Cardiac septum (tissue), 1 donor: Measurements from ENCODE around the gene ENC1. TPM values are rescaled to one million over a fixed set of nuclear protein-coding genes. Genes with fewer than 3 reads are reported as not detected.

Experiments used
- DNase-seq: peaks from one replicate; pipeline ENCODE4 v3.0.0-alpha.2; 2020; ENCODE audit warnings: low spot score
- intact Hi-C: fragments of 100-400 bp; cut with DNase I; formaldehyde crosslinking; loops from one replicate; pipeline ENCODE4 v1.14.0; 2022
- total RNA-seq: library from RNA; stranded (reverse); fragmentation: NEBNext Ultra II Directional; extraction: Animal tissue kit (Norgen Biotek cat#: 25700); gene quantifications from one replicate; pipeline ENCODE4 v1.2.1, GENCODE V29; 2021
- donor health status: DM: no; HTN: no; CAD: no.

ENC1 gene
- total RNA-seq, 1 donor from 2014 or later, result 6.6 TPM

GRCh38 chr5:74636552-74636951 lies 4.0 kb downstream of the ENC1 start:
- no peak for DNase-seq
- intact Hi-C loops, result loop anchor here (5.0 kb wide), 1 partner anchor 59 kb away; no protein-coding TSS in a partner anchor

GRCh38 chr5:74636149-74636548 lies 4.4 kb downstream of the ENC1 start:
- intact Hi-C loops, result loop anchor here (5.0 kb wide), 1 partner anchor 59 kb away; no protein-coding TSS in a partner anchor
- DNase-seq, result no peak

- intact Hi-C loops, result loop anchor here (5.0 kb wide), 1 partner anchor 57 kb away; no protein-coding TSS in a partner anchor
- DNase-seq, result no peak
Observed at GRCh38 chr5:74634611-74635286, 5.8 kb downstream of the ENC1 start.

- DNase-seq, result no peak
- intact Hi-C loops, result no loop called here
Observed at GRCh38 chr5:74633695-74634094, 6.8 kb downstream of the ENC1 start.

- no peak for DNase-seq
- intact Hi-C loops, result no loop called here
Observed at GRCh38 chr5:74632947-74633356, 7.6 kb downstream of the ENC1 start.

- intact Hi-C loops, result no loop called here
- no peak for DNase-seq
Observed at GRCh38 chr5:74631081-74631953, 9.2 kb downstream of the ENC1 start.

GRCh38 chr5:74630453-74631066 lies 10.0 kb downstream of the ENC1 start:
- intact Hi-C loops, result no loop called here
- no peak for DNase-seq

- intact Hi-C loops, result no loop called here
Observed at GRCh38 chr5:74629326-74629725, 11.2 kb downstream of the ENC1 start.

GRCh38 chr5:74628359-74628758 lies 12.2 kb downstream of the ENC1 start:
- intact Hi-C loops, result no loop called here
- no peak for DNase-seq

More at GRCh38 chr5:74629326-74629725, 11.2 kb downstream of the ENC1 start:
- no peak for DNase-seq

GRCh38 chr5:74627646-74628279 lies 12.8 kb downstream of the ENC1 start:
- no peak for DNase-seq
- intact Hi-C loops, result no loop called here

- intact Hi-C loops, result no loop called here
Observed at GRCh38 chr5:74626386-74627222, 13.9 kb downstream of the ENC1 start.

GRCh38 chr5:74625742-74626241 lies 14.7 kb downstream of the ENC1 start:
- intact Hi-C loops, result no loop called here
- DNase-seq, result no peak

More at GRCh38 chr5:74626386-74627222, 13.9 kb downstream of the ENC1 start:
- DNase-seq, result no peak

GRCh38 chr5:74624931-74625505 lies 15.5 kb downstream of the ENC1 start:
- DNase-seq, result no peak
- intact Hi-C loops, result no loop called here

GRCh38 chr5:74624501-74624900 lies 16.0 kb downstream of the ENC1 start:
- DNase-seq, result no peak
- intact Hi-C loops, result no loop called here

GRCh38 chr5:74623748-74624408 lies 16.6 kb downstream of the ENC1 start:
- intact Hi-C loops, result no loop called here

GRCh38 chr5:74623006-74623611 lies 17.4 kb downstream of the ENC1 start:
- intact Hi-C loops, result no loop called here
- no peak for DNase-seq

More at GRCh38 chr5:74623748-74624408, 16.6 kb downstream of the ENC1 start:
- no peak for DNase-seq

GRCh38 chr5:74622122-74622521 lies 18.4 kb downstream of the ENC1 start:
- DNase-seq, result no peak
- intact Hi-C loops, result no loop called here
